Measurements from ENCODE around the gene MTUS2.

Gene MTUS2

DNA sequence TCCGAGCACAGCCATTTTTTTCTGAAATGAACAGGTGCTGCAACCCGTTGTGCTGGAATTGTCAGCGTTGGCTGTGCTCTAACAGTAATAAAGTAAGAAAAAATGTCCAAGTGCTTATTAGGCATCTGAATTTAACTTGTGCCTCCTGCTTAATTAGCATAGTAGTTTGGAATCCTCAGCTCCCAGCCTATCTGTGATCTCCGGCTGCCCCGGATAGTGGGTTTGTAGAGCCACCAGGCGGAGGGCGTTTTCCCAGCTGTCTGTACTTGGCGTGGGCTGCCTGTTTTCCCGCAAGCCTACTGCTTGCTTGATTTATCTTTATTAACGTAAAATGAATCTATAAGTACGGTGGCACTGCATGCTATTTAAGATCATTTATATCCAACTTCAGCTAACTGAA is 137.9 kb downstream of the MTUS2 start:
- TF ChIP-seq, protein P1, sequence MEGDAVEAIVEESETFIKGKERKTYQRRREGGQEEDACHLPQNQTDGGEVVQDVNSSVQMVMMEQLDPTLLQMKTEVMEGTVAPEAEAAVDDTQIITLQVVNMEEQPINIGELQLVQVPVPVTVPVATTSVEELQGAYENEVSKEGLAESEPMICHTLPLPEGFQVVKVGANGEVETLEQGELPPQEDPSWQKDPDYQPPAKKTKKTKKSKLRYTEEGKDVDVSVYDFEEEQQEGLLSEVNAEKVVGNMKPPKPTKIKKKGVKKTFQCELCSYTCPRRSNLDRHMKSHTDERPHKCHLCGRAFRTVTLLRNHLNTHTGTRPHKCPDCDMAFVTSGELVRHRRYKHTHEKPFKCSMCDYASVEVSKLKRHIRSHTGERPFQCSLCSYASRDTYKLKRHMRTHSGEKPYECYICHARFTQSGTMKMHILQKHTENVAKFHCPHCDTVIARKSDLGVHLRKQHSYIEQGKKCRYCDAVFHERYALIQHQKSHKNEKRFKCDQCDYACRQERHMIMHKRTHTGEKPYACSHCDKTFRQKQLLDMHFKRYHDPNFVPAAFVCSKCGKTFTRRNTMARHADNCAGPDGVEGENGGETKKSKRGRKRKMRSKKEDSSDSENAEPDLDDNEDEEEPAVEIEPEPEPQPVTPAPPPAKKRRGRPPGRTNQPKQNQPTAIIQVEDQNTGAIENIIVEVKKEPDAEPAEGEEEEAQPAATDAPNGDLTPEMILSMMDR (IDR thresholded peaks at IDR 0.05; ENCODE audit: control extremely low read depth, extremely low read depth, low read depth, missing control alignments), result no peak
- ChIA-PET POLR2A (no interaction called here), CTCF (interaction anchor here (1.2 kb wide), 1 partner anchor 404 kb away, joined by 3 read pairs; no protein-coding TSS in a partner anchor)
- no peak for DNase-seq (ENCODE audit: extremely low spot score)

DNA sequence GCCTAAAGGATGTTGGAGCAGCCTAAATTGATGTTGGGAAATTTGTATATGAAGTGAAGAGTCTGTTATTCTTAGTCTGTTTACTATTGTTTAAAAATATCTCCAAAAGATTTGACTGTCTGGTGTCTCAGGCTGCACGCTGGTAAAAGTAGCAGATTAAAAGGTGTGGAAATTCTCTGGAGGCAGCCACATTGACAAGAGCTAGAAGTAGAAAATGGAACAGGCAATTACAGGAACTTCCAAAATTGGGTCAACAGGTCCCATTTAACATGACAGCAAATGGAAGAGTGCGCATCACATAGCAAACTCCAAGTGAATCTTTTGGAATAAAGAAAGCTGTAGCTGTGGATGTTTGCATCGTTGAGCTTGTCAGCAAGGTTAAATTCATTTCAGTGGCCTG is 138.3 kb downstream of the MTUS2 start:
- POLR2A ChIA-PET, result no interaction called here
- CTCF ChIA-PET, result interaction anchor here (1.2 kb wide), 1 partner anchor 404 kb away, joined by 3 read pairs; no protein-coding TSS in a partner anchor
- no peak for DNase-seq (ENCODE audit: extremely low spot score)
- TF ChIP-seq, protein P1 (IDR thresholded peaks at IDR 0.05; ENCODE audit: control extremely low read depth, extremely low read depth, low read depth, missing control alignments), result no peak

- ChIA-PET POLR2A (no interaction called here), CTCF (interaction anchor here (0.9 kb wide), 1 partner anchor 10 kb away, joined by 3 read pairs; no protein-coding TSS in a partner anchor)
- TF ChIP-seq, protein P1 (IDR thresholded peaks at IDR 0.05; ENCODE audit: control extremely low read depth, extremely low read depth, low read depth, missing control alignments), result no peak
- no peak for DNase-seq (ENCODE audit: extremely low spot score)
Measured at GRCh38 chr13:28964052-28964451, 143.9 kb downstream of the MTUS2 start.

DNA sequence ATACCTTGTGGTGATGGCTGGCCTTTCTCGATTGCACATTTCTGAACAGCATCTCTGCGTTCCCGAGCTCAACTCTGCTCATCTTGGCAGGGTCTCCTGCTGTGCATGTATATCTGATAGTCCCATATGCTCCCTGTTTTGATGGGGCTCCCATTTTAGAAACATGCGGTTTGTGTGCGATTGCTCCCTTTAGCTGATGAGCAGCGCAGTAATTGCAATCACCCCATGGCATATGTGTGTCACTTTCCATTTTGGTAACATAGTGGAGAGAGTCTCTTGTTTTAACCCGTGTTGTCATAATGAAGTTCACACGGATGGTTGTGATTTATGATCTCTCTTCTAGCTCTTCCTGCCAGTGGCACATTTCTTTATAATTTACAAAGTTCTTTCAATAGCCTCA is 144.7 kb downstream of the MTUS2 start:
- TF ChIP-seq, protein P1 (IDR thresholded peaks at IDR 0.05; ENCODE audit: control extremely low read depth, extremely low read depth, low read depth, missing control alignments), result no peak
- no peak for DNase-seq (ENCODE audit: extremely low spot score)
- CTCF ChIA-PET, result interaction anchor here (0.9 kb wide), 1 partner anchor 10 kb away, joined by 3 read pairs; no protein-coding TSS in a partner anchor
- POLR2A ChIA-PET, result no interaction called here

DNA sequence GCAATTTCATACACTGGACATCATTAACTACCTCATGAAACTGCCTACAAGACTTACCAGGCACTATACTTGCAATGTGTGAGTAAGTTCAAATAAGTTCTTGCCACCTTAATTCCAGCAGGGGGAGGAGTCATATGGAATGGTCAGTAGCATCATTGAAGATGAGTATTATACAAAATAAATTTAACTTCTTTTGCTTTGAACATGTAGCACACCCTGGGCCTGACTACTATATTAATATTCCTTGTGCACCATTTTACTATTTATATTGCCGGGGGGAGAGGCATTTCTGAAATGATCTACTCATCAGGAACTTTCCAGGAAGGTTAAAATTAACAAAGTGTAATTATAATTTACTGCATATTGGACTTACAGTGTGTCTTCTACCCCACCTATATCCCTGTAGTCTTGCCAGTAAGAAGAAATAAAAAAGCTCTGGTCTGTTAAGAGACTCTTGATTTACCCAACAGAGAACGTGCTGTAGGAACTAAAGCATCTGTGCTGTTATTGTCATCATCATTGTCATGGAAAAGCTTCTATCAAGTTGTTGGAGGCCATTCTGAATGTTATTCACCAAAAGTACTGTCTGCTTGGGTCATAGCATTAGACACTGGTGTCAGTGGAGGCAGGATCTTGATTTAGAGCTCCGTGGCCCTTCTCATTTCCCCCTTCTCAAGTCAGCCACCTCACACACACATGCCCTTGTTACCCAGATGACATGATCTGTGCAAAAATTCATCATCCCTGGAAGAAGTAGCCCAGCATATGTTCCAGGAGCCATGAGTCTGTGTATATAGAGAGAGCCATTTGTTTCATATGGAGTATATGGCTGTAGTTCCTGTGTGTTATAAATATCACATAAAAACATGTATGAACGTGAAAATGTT is 147.1 kb downstream of the MTUS2 start:
- CTCF ChIA-PET, result no interaction called here
- POLR2A ChIA-PET, result no interaction called here
- no peak for DNase-seq (ENCODE audit: extremely low spot score)
- TF ChIP-seq, protein P1 (IDR thresholded peaks at IDR 0.05; ENCODE audit: control extremely low read depth, extremely low read depth, low read depth, missing control alignments), result no peak

DNA sequence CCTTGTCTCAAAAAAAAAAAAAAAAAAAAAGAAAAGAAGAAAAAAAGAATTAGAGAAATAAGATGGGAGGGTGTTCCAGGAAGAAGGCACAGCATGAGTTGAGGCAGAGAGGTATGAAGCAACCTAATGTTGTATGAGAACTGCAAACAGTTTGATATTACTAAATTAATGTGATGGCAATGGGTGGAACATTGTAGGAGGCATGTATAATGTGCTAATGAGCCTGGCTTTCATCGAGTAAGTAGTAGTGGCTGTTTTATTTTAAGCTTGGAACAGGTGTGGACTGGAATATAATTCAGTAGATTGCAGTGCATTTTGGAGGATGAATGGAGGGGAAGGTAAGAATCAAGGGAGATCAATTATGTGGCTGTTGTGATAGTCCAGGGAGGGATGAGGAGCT is 156.1 kb downstream of the MTUS2 start:
- TF ChIP-seq, protein P1 (IDR thresholded peaks at IDR 0.05; ENCODE audit: control extremely low read depth, extremely low read depth, low read depth, missing control alignments), result no peak
- POLR2A ChIA-PET, result no interaction called here
- DNase-seq (ENCODE audit: extremely low spot score), result no peak
- CTCF ChIA-PET, result interaction anchor here (1.3 kb wide), 1 partner anchor 8 kb away, joined by 4 read pairs; no protein-coding TSS in a partner anchor

All from GM10248 (cell line).